Measurements from ENCODE around the gene CEMIP.

DNA sequence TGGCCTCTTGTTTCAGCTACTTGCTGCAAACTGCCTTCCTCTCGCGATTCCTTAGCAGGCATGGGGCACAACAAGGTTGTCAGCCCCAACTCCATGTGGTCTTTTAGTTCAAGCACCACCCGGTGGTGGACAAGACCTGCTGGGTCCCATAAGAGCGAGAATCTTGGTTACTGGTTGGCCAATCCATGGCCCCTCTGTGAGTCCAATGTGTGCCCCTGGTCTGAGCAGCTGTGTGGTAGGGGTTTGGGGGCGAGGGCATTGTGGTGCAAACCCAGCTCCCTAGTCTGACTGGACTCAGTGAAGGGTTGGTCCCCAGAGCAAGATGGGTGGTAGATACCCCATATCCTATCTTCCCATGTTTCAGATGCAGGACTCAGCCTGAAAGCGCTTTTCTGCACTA, 161.7 kb downstream of the CEMIP start:
- TF ChIP-seq, protein P1, sequence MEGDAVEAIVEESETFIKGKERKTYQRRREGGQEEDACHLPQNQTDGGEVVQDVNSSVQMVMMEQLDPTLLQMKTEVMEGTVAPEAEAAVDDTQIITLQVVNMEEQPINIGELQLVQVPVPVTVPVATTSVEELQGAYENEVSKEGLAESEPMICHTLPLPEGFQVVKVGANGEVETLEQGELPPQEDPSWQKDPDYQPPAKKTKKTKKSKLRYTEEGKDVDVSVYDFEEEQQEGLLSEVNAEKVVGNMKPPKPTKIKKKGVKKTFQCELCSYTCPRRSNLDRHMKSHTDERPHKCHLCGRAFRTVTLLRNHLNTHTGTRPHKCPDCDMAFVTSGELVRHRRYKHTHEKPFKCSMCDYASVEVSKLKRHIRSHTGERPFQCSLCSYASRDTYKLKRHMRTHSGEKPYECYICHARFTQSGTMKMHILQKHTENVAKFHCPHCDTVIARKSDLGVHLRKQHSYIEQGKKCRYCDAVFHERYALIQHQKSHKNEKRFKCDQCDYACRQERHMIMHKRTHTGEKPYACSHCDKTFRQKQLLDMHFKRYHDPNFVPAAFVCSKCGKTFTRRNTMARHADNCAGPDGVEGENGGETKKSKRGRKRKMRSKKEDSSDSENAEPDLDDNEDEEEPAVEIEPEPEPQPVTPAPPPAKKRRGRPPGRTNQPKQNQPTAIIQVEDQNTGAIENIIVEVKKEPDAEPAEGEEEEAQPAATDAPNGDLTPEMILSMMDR (IDR thresholded peaks at IDR 0.05; ENCODE audit: insufficient read depth, low read depth, low read length), result no peak
- TF ChIP-seq EZH2 (IDR thresholded peaks at IDR 0.05; ENCODE audit: insufficient read depth, low read length), result no peak
